ENCODE measurements around the gene JARID2.
"Not testable (repeated sequence)": the region's sequence is repeated elsewhere in the genome, so short reads cannot be mapped to it uniquely, and the experiment has no call there.

Gene JARID2

GRCh38 chr6:15535495-15536197, 289.8 kb downstream of the JARID2 start:
- no peak overlapping the region for H3K4me3 ChIP-seq (ENCODE audit: low read length)
- DNase-seq (ENCODE audit: low read depth): no peak
- TF ChIP-seq CTCF (conservative IDR thresholded peaks at IDR 0.05; ENCODE audit: low read depth, low read length): no peak

GRCh38 chr6:15536198-15536955, 290.5 kb downstream of the JARID2 start:
- no peak for TF ChIP-seq CTCF (conservative IDR thresholded peaks at IDR 0.05; ENCODE audit: low read depth, low read length)
- H3K4me3 ChIP-seq (ENCODE audit: low read length): no peak overlapping the region
- DNase-seq (ENCODE audit: low read depth): no peak

- no peak overlapping the region for H3K4me3 ChIP-seq (ENCODE audit: low read length)
- TF ChIP-seq CTCF (conservative IDR thresholded peaks at IDR 0.05; ENCODE audit: low read depth, low read length): no peak
- DNase-seq (ENCODE audit: low read depth): no peak
Observed at GRCh38 chr6:15538106-15538505, 292.2 kb downstream of the JARID2 start.

GRCh38 chr6:15538766-15539495, 293.1 kb downstream of the JARID2 start:
- no peak for DNase-seq (ENCODE audit: low read depth)
- H3K4me3 ChIP-seq (ENCODE audit: low read length): no peak overlapping the region
- no peak for TF ChIP-seq CTCF (conservative IDR thresholded peaks at IDR 0.05; ENCODE audit: low read depth, low read length)

- H3K4me3 ChIP-seq (ENCODE audit: low read length): no peak overlapping the region
- no peak for TF ChIP-seq CTCF (conservative IDR thresholded peaks at IDR 0.05; ENCODE audit: low read depth, low read length)
- no peak for DNase-seq (ENCODE audit: low read depth)
Observed at GRCh38 chr6:15539722-15540270, 293.9 kb downstream of the JARID2 start.

- DNase-seq (ENCODE audit: low read depth); H3K4me3 ChIP-seq (ENCODE audit: low read length): not testable (repeated sequence)
Observed at GRCh38 chr6:15543332-15543917, 297.6 kb downstream of the JARID2 start.

- TF ChIP-seq CTCF (conservative IDR thresholded peaks at IDR 0.05; ENCODE audit: low read depth, low read length): no peak
- H3K4me3 ChIP-seq (ENCODE audit: low read length): no peak overlapping the region
- no peak for DNase-seq (ENCODE audit: low read depth)
Observed at GRCh38 chr6:15544321-15544900, 298.5 kb downstream of the JARID2 start.
